ENCODE measurements around the gene PAIP2B.

The PAIP2B gene

DNA sequence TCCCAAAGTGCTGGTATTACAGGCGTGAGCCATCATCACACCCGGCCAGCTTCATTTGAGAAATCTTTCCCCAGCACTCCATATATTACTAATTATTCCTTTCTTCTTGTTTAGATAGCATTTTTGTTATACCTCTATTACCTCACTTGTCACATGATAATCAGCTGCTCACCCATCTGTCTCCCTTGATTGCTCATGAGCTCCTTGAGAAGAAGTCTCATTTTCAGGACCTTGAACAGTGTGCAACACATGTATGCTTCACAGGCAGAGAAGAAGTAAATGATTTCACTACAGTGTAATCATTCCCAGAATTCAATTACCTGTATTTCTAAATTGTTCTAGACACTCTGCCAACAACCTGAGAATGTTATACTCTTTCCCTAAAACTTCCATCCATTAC is 6.2 kb downstream of the PAIP2B start:
- H3K27me3 ChIP-seq (ENCODE audit: control insufficient read depth, low read length), result no peaks in the 10 kb centered on the region
- no peaks in the 10 kb centered on the region for H3K9me3 ChIP-seq (ENCODE audit: control insufficient read depth, insufficient read depth, low read length)
- peaks cover 23% of the 10 kb centered on the region for H3K4me1 ChIP-seq (ENCODE audit: control insufficient read depth, low read length)
- no peaks in the 10 kb centered on the region for H3K9me2 ChIP-seq (replicated peaks; ENCODE audit: control insufficient read depth, low read length)
- H3K4me3 ChIP-seq (ENCODE audit: low read length), result no peak overlapping the region
- peaks cover 18% of the 10 kb centered on the region for H3K79me2 ChIP-seq (ENCODE audit: control insufficient read depth, low read length)
- 0 out of 2 replicates have a peak, but pooled peaks cover 7% of the 10 kb centered on the region for H3F3A ChIP-seq (ENCODE audit: control insufficient read depth, insufficient read depth)
- no peak overlapping the region for H3K27ac ChIP-seq (ENCODE audit: low read depth, low read length)
- no peaks in the 10 kb centered on the region; the same call in 1 of the 2 replicates for H4K20me1 ChIP-seq (ENCODE audit: control insufficient read depth, insufficient read depth, low read depth, low read length)
- no peaks in the 10 kb centered on the region for H3K36me3 ChIP-seq (ENCODE audit: control insufficient read depth, low read length)
- no peak overlapping the region for H3K4me2 ChIP-seq (ENCODE audit: low read length)
- TF ChIP-seq EZH2phosphoT487 (IDR thresholded peaks at IDR 0.05; ENCODE audit: borderline replicate concordance, low read length) (no peak), CTCF (IDR thresholded peaks at IDR 0.05; ENCODE audit: low read depth, low read length, poor library complexity, severe bottlenecking) (no peak)

DNA sequence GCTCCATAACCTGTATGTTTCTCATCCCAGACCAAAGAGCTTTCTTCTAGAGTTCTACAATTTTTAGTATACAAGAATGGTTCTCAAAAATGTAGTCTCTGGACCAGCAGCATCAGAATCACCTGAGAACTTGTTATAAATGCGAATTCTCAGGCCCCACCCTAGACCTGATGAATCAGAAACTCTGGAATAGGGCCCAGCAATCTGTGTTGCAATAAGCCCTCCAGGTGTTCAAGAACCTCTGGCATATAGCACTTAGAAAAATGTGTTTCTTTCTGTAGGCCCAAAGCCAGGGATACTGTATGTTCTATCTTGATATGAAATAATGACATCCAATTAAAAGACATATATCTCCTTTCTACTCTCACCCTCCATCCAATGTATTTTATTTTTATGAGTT is 10.4 kb downstream of the PAIP2B start:
- no peak overlapping the region for H3K4me3 ChIP-seq (ENCODE audit: low read length)
- no peak overlapping the region for H3K27ac ChIP-seq (ENCODE audit: low read depth, low read length)
- no peaks in the 10 kb centered on the region for H3K36me3 ChIP-seq (ENCODE audit: control insufficient read depth, low read length)
- H3F3A ChIP-seq (ENCODE audit: control insufficient read depth, insufficient read depth), result no peaks in the 10 kb centered on the region
- no peaks in the 10 kb centered on the region for H3K79me2 ChIP-seq (ENCODE audit: control insufficient read depth, low read length)
- no peaks in the 10 kb centered on the region for H4K20me1 ChIP-seq (ENCODE audit: control insufficient read depth, insufficient read depth, low read depth, low read length)
- no peak for TF ChIP-seq EZH2phosphoT487 (IDR thresholded peaks at IDR 0.05; ENCODE audit: borderline replicate concordance, low read length)
- no peak for TF ChIP-seq CTCF (IDR thresholded peaks at IDR 0.05; ENCODE audit: low read depth, low read length, poor library complexity, severe bottlenecking)
- no peaks in the 10 kb centered on the region for H3K4me1 ChIP-seq (ENCODE audit: control insufficient read depth, low read length)
- H3K9me2 ChIP-seq (replicated peaks; ENCODE audit: control insufficient read depth, low read length), result no peaks in the 10 kb centered on the region
- no peaks in the 10 kb centered on the region for H3K27me3 ChIP-seq (ENCODE audit: control insufficient read depth, low read length)
- no peak overlapping the region for H3K4me2 ChIP-seq (ENCODE audit: low read length)
- H3K9me3 ChIP-seq (ENCODE audit: control insufficient read depth, insufficient read depth, low read length), result no peaks in the 10 kb centered on the region

GRCh38 chr2:71215447-71215846 is 11.5 kb downstream of the PAIP2B start:
- H3K27ac ChIP-seq (ENCODE audit: low read depth, low read length), result no peak overlapping the region
- TF ChIP-seq EZH2phosphoT487 (IDR thresholded peaks at IDR 0.05; ENCODE audit: borderline replicate concordance, low read length) (no peak), CTCF (IDR thresholded peaks at IDR 0.05; ENCODE audit: low read depth, low read length, poor library complexity, severe bottlenecking) (no peak)
- H3K9me3 ChIP-seq (ENCODE audit: control insufficient read depth, insufficient read depth, low read length), result no peaks in the 10 kb centered on the region
- H3F3A ChIP-seq (ENCODE audit: control insufficient read depth, insufficient read depth), result no peaks in the 10 kb centered on the region
- no peaks in the 10 kb centered on the region for H3K36me3 ChIP-seq (ENCODE audit: control insufficient read depth, low read length)
- no peaks in the 10 kb centered on the region for H3K79me2 ChIP-seq (ENCODE audit: control insufficient read depth, low read length)
- no peaks in the 10 kb centered on the region for H3K9me2 ChIP-seq (replicated peaks; ENCODE audit: control insufficient read depth, low read length)
- H3K4me2 ChIP-seq (ENCODE audit: low read length), result no peak overlapping the region
- H3K4me1 ChIP-seq (ENCODE audit: control insufficient read depth, low read length), result no peaks in the 10 kb centered on the region
- H3K4me3 ChIP-seq (ENCODE audit: low read length), result no peak overlapping the region
- no peaks in the 10 kb centered on the region for H3K27me3 ChIP-seq (ENCODE audit: control insufficient read depth, low read length)
- no peaks in the 10 kb centered on the region for H4K20me1 ChIP-seq (ENCODE audit: control insufficient read depth, insufficient read depth, low read depth, low read length)

DNA sequence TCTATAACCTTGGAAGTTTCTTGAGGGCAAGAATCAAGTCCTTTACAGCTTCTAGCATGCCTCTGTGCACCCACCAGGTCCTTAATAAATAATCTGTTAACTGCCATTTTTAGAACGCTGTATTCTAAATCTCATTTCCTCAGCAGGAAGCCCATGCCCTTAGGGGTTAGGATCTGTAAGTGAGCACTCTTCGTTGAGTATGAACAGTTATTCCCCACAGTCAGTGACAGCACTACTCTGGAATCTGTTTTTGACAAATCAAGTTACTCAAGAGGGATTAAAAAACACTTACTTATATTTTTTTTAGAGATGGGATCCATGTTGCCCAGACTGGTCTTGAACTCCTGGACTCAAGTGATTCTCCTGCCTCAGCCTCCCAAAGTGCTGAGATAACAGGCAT is 14.6 kb downstream of the PAIP2B start:
- Histone ChIP-seq H3K9me3 (ENCODE audit: control insufficient read depth, insufficient read depth, low read length) (no peaks in the 10 kb centered on the region), H3K36me3 (ENCODE audit: control insufficient read depth, low read length) (no peaks in the 10 kb centered on the region), H3K4me1 (ENCODE audit: control insufficient read depth, low read length) (no peaks in the 10 kb centered on the region), H3K4me2 (ENCODE audit: low read length) (no peak overlapping the region), H3F3A (ENCODE audit: control insufficient read depth, insufficient read depth) (no peaks in the 10 kb centered on the region), H4K20me1 (ENCODE audit: control insufficient read depth, insufficient read depth, low read depth, low read length) (no peaks in the 10 kb centered on the region), H3K27ac (ENCODE audit: low read depth, low read length) (no peak overlapping the region), H3K79me2 (ENCODE audit: control insufficient read depth, low read length) (no peaks in the 10 kb centered on the region), H3K9me2 (replicated peaks; ENCODE audit: control insufficient read depth, low read length) (no peaks in the 10 kb centered on the region), H3K27me3 (ENCODE audit: control insufficient read depth, low read length) (no peaks in the 10 kb centered on the region), H3K4me3 (ENCODE audit: low read length) (no peak overlapping the region)
- TF ChIP-seq EZH2phosphoT487 (IDR thresholded peaks at IDR 0.05; ENCODE audit: borderline replicate concordance, low read length) (no peak), CTCF (IDR thresholded peaks at IDR 0.05; ENCODE audit: low read depth, low read length, poor library complexity, severe bottlenecking) (no peak)

Data from DOHH2 (cell line).